Naive thymus-derived CD8-positive, alpha-beta T cell (primary cell): ENCODE results near the gene ALG8. TPM values are rescaled to one million over a fixed set of nuclear protein-coding genes. Genes with fewer than 3 reads are reported as not detected.
"Not testable (repeated sequence)": the region's sequence is repeated elsewhere in the genome, so short reads cannot be mapped to it uniquely, and the experiment has no call there.

Source experiments
- ATAC-seq, 2 donors: fragments of 150-1000 bp; cut with Tn5 transposase in 1 of 2; sonication (Bioruptor Pico), chemical (Tn5 transposase) in 1 of 2; 1 replicate in 1 of 2; 2 replicates in 1 of 2; pipeline ENCODE4 v1.10.0; 2021; ENCODE audit warnings: mild to moderate bottlenecking in 2 of 2, moderate library complexity in 2 of 2
- POLR2A ChIA-PET: fragments of 350-600 bp; sonication (Branson Sonifier 250); formaldehyde crosslinking; loops from one replicate; lab custom pipeline; 2021; ENCODE audit warnings: antibody characterized with exemption; lab: Charles Lee
- DNase-seq, 10 donors: peaks; one replicate each; pipeline versions ENCODE4 v3.0.0 to v3.0.0-alpha.2; 2020 to 2022
- H3K27ac Mint-ChIP-seq, 10 donors: one replicate each; pipeline ENCODE4 v1.8.0; 2020 to 2022; ENCODE audit warnings: mild to moderate bottlenecking in 10 of 10, mixed read lengths in 10 of 10, moderate library complexity in 4 of 10, inconsistent platforms in 1 of 10
- H3K27me3 Mint-ChIP-seq, 5 donors: one replicate each; pipeline ENCODE4 v1.8.0; 2021 to 2022; ENCODE audit warnings: mixed read lengths in 5 of 5
- H3K36me3 Mint-ChIP-seq, 3 donors: one replicate each; pipeline ENCODE4 v1.8.0; 2020 to 2022; ENCODE audit warnings: mixed read lengths in 3 of 3, mild to moderate bottlenecking in 2 of 3, inconsistent platforms in 1 of 3
- H3K4me1 Mint-ChIP-seq, 4 donors: one replicate each; pipeline ENCODE4 v1.8.0; 2021 to 2022; ENCODE audit warnings: mixed read lengths in 4 of 4
- H3K4me3 Mint-ChIP-seq, 10 donors: one replicate each; pipeline ENCODE4 v1.8.0; 2020 to 2022; ENCODE audit warnings: mild to moderate bottlenecking in 10 of 10, mixed read lengths in 10 of 10, moderate library complexity in 6 of 10, inconsistent platforms in 1 of 10
- H3K9me3 Mint-ChIP-seq, 9 donors: one replicate each; pipeline ENCODE4 v1.8.0; 2020 to 2022; ENCODE audit warnings: mixed read lengths in 9 of 9, mild to moderate bottlenecking in 3 of 9, inconsistent platforms in 1 of 9, moderate library complexity in 1 of 9
- polyA plus RNA-seq, 3 donors: library from polyadenylated mRNA; unstranded; fragments of 300-500 nt; fragmentation: Illumina TruSeq; gene quantifications; one replicate each; pipeline ENCODE4 v1.2.3, GENCODE V29; 2021
- total RNA-seq, 8 experiments: library from RNA in 2 of 8; stranded (reverse) in 2 of 8; gene quantifications; one replicate each; pipeline ENCODE4 v1.2.3 and lab custom pipeline; 2021 to 2026

The ALG8 gene
- total and polyA plus RNA-seq, 5 experiments from 2014 or later, result 37.4 to 65.0 (median 54.6) TPM

DNA sequence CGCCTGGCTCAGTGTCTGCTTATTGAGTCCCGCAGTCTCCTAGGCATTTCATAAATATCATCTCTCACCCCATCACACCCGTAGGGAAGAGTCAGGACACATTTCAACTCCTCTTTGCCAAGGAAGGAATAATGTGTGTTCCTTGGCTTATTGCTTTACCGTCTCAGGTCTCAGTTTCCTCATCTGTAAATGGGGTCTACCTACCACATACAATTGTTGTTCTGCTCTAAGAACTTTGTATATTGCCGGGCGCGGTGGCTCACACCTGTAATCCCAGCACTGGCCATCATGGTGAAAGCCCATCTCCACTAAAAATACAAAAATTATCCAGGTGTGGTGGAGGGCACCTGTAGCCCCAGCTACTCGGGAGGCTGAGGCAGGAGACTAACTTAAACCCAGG is 78.9 kb downstream of the ALG8 start:
- POLR2A ChIA-PET, result interaction anchor here (1.0 kb wide), 1 partner anchor 19 kb away, joined by 4 read pairs; the partner anchor contains the start of gene NDUFC2
- peaks cover 0 to 2% (median 0%) of the 10 kb centered on the region in 3 donors for H3K36me3 Mint-ChIP-seq

DNA sequence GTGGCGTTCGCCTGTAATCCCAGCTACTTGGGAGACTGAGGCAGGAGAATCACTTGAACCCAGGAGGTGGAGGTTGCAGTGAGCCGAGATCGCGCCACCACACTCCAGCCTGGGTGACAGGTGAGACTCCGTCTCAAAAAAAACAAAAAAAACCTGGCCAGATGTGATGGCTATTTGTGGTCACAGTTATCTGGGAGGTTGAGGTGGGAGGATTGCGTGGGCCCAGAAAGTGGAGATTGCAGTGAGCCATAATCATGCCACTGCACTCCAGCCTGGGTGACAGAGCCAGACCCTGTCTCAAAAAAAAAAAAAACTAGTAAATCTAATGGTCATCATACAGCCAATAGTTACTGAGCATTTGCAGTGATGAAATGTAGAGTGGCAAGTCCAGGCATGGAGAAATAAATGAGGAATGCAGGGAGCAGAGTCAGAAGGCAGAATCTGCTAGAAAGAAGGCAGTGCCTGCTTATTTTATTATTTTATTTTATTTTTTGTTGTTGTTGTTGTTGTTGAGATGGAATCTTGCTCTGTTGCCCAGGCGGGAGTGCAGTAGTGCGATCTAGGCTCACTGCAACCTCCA is 79.6 kb downstream of the ALG8 start:
- DNase-seq, H3K27me3 Mint-ChIP-seq, ATAC-seq, POLR2A ChIA-PET, H3K4me3 Mint-ChIP-seq, H3K9me3 Mint-ChIP-seq, H3K4me1 Mint-ChIP-seq, H3K36me3 Mint-ChIP-seq, H3K27ac Mint-ChIP-seq: not testable (repeated sequence)

More for the DNA sequence above, 78.9 kb downstream of the ALG8 start:
- ATAC-seq, result no peak
- no peak overlapping the region for H3K27ac Mint-ChIP-seq
- no peaks in the 10 kb centered on the region for H3K4me1 Mint-ChIP-seq
- no peaks in the 10 kb centered on the region for H3K27me3 Mint-ChIP-seq
- no peak for DNase-seq
- H3K9me3 Mint-ChIP-seq, result no peaks in the 10 kb centered on the region
- H3K4me3 Mint-ChIP-seq, result no peak overlapping the region

DNA sequence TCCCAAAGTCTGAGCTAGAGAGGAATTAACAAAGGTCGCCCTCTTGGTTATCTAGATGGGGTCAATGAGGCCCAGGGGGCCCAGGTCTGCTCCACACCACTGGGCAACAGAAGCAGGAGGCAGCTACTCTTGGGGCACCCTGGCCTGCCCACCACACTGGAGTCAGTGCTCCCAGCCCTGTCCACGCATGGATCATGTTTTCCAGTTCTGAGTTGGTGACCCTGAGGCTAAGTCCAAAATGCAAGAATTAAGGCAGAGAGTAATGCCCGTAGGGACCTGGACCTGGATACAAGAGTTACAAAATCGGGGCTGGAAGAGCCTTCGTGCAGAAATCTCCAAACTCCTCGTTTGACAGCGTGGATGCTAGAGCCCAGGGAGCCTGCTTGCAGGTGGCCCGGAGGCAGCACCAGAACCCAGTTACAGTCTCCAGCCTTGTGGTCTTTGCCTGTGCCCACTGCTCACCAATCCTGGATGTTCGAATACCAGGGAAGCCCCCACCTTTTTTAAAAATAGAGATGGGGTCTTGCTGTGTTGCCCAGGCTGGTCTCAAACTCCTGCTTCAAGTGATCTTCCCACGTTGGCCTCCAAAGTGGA is 81.9 kb downstream of the ALG8 start:
- DNase-seq, result no peak
- POLR2A ChIA-PET, result interaction anchor here (0.6 kb wide), 1 partner anchor 12 kb away, joined by 4 read pairs; no protein-coding TSS in a partner anchor
- Mint-ChIP-seq H3K27ac (no peak overlapping the region), H3K36me3 (peaks cover 0 to 2% (median 0%) of the 10 kb centered on the region in 3 donors), H3K4me1 (no peaks in the 10 kb centered on the region), H3K9me3 (no peaks in the 10 kb centered on the region), H3K4me3 (no peak overlapping the region), H3K27me3 (no peaks in the 10 kb centered on the region)
- no peak for ATAC-seq

DNA sequence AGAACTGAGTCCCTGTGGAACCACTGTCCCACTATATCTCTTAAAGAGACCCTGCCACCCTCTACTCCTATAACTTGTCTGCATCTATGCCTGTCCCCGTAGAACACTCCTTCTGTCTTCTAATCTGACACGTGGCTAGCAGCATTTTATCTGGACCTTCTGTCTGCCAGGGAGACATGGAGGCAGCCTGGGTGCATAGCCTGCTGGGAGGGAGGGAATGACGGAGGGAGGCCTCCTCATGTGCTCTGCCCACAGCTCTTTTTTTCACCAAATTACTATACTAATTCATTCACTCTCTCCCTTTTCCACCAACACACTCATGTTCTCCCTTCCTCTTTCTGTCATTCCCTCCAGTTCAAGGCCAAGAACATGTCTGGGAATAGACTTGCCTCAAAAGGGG is 83.3 kb downstream of the ALG8 start:
- H3K4me3 Mint-ChIP-seq, result no peak overlapping the region
- no peak overlapping the region for H3K27ac Mint-ChIP-seq
- no peaks in the 10 kb centered on the region for H3K4me1 Mint-ChIP-seq
- no peaks in the 10 kb centered on the region for H3K27me3 Mint-ChIP-seq
- H3K9me3 Mint-ChIP-seq, result no peaks in the 10 kb centered on the region
- no peak for ATAC-seq
- DNase-seq, result no peak
- POLR2A ChIA-PET, result no interaction called here
- H3K36me3 Mint-ChIP-seq, result peaks cover 0 to 2% (median 0%) of the 10 kb centered on the region in 3 donors

DNA sequence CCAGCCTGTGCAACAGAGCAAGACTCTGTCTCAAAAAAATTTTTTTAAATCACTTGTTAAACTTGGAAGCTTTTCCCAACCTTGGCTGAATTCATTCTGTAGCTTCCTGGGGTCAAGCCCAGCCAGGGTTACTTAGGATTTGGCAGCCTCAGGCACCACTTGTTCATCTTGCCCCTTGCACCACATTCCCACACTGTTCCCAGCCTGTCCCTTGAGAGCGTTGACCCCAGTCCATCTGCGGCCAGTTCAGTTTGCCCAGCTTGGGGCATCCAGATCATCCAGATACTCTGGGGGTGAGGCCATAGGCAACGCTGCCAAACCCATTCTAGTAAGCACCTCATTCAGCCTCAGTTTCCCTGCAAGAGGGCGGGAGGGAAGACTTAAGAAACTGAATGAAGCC is 84.5 kb downstream of the ALG8 start:
- Mint-ChIP-seq H3K4me3 (no peak overlapping the region), H3K27ac (no peak overlapping the region), H3K27me3 (no peaks in the 10 kb centered on the region), H3K36me3 (peaks cover 0 to 2% (median 0%) of the 10 kb centered on the region in 3 donors), H3K4me1 (no peaks in the 10 kb centered on the region), H3K9me3 (no peaks in the 10 kb centered on the region)
- POLR2A ChIA-PET, result no interaction called here
- ATAC-seq (no peak), DNase-seq (no peak)

DNA sequence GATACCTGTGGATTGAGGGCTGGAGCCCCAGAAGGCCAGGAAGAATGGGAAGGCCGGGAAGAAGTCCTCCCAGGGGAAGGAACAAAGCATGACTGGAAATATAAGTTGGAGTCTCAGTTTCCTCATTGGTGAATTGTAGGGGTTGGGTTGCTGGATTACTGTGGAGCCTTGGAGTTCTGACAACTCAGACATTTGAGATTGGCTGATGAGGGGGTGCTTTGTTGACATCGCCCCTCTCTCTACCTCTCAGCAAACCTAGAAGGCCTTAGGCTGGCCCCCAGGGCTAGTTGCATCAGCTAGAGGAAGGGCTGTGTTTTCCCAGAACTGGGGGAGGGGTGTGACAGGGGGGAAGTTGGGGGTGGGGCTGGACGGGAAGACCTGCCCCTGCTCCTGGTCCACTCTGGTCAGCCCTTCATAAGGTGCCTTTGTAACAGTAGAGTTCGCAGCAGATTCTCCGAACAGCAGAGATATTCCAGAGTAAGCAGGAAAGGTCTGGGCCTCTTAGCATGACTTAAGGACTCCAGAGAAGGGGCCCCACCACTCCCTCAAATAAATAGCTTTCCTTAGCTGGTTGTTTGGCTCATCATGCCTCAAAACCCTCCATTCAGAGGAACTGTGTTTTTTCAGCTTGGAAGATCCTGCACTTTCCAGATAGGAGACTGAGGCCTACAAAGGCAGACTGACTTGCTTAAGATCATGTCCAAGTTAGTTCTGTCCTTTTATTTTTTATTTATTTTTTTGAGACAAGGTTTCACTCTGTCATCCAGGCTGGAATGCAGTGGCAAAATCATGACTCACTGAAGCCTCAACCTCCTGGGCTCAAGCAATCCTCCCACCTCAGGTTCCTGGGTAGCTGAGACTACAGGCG is 88.2 kb downstream of the ALG8 start:
- Mint-ChIP-seq H3K27me3 (no peaks in the 10 kb centered on the region), H3K36me3 (no peaks in the 10 kb centered on the region), H3K4me3 (no peak overlapping the region), H3K9me3 (no peaks in the 10 kb centered on the region), H3K4me1 (peaks cover 0 to 3% (median 2%) of the 10 kb centered on the region in 4 donors), H3K27ac (peak overlapping the region in 2 of 10 donors; percentile 8 to 28)
- DNase-seq, result no peak
- POLR2A ChIA-PET, result no interaction called here
- ATAC-seq, result no peak

Other genes with a start within 250 kb of the ALG8 start
- 10 to 100 TPM; 73.8 to 77.1 TPM for gene INTS4, start 145.0 kb downstream of the ALG8 start, total RNA-seq
- gene INTS4, start 145.0 kb downstream of the ALG8 start, polyA plus RNA-seq, result 10 to 100 TPM; 36.1 to 42.7 (median 36.5) TPM
- under 1 TPM in 1 of 2 experiments, not detected in 1; 0.36 TPM for gene KCTD14, start 116.3 kb downstream of the ALG8 start, total RNA-seq
- under 1 TPM in 2 of 3 donors, not detected in 1; 0.13 to 0.33 TPM for gene KCTD14, start 116.3 kb downstream of the ALG8 start, polyA plus RNA-seq
- gene THRSP, start 75.8 kb downstream of the ALG8 start, total RNA-seq, result not detected
- not detected for gene THRSP, start 75.8 kb downstream of the ALG8 start, polyA plus RNA-seq
- 10 to 100 TPM; 71.4 to 77.7 TPM for gene NDUFC2, start 59.8 kb downstream of the ALG8 start, total RNA-seq
- gene NDUFC2, start 59.8 kb downstream of the ALG8 start, polyA plus RNA-seq, result 100 to 1,000 TPM; 158 to 206 (median 163) TPM
- 1 to 10 TPM; 5.1 to 6.1 TPM for gene KCTD21, start 49.0 kb upstream of the ALG8 start, total RNA-seq
- gene KCTD21, start 49.0 kb upstream of the ALG8 start, polyA plus RNA-seq, result 1 to 10 TPM in 1 of 3 donors, under 1 TPM in 2; 0.08 to 2.5 (median 0.94) TPM
- 10 to 100 TPM; 11.4 to 12.4 TPM for gene USP35, start 49.3 kb upstream of the ALG8 start, total RNA-seq
- gene USP35, start 49.3 kb upstream of the ALG8 start, polyA plus RNA-seq, result 1 to 10 TPM in 2 of 3 donors, under 1 TPM in 1; 0.76 to 1.5 (median 1.5) TPM